Upper lobe of left lung (tissue), 6 donors: ENCODE data around the gene TRAT1. TPM values are rescaled to one million over a fixed set of nuclear protein-coding genes. Genes with fewer than 3 reads are reported as not detected.

Source experiments
- ATAC-seq, 2 donors: fragments of 200-7000 bp; cut with Tn5 transposase; one replicate each; pipeline ENCODE4 v1.9.1; 2022; ENCODE audit warnings: mild to moderate bottlenecking in 2 of 2, moderate library complexity in 2 of 2; ENCODE audit not compliant: low FRiP score in 2 of 2
- DNase-seq, 2 donors: peaks; one replicate each; pipeline ENCODE4 v3.0.0-alpha.2; 2019 to 2020
- H3K27ac ChIP-seq, 4 donors: fragments of 200-600 bp; sonication (generic); one replicate each; pipeline ENCODE4 v1.5.1; 2016 to 2019
- H3K27me3 ChIP-seq, 4 donors: fragments of 200-600 bp; sonication (generic); one replicate each; pipeline ENCODE4 v1.5.1; 2017 to 2019
- H3K36me3 ChIP-seq, 4 donors: fragments of 200-600 bp; sonication (generic); one replicate each; pipeline ENCODE4 v1.5.1; 2016 to 2019
- H3K4me1 ChIP-seq, 4 donors: fragments of 200-600 bp; sonication (generic); one replicate each; pipeline ENCODE4 v1.5.1; 2018 to 2019
- H3K4me3 ChIP-seq, 4 donors: fragments of 200-600 bp; sonication (generic); one replicate each; pipeline ENCODE4 v1.5.1; 2017 to 2019; ENCODE audit warnings: mild to moderate bottlenecking in 2 of 4, moderate library complexity in 1 of 4
- H3K9me3 ChIP-seq, 4 donors: fragments of 200-600 bp; sonication (generic); one replicate each; pipeline ENCODE4 v1.5.1; 2018 to 2019
- EP300 ChIP-seq, 4 donors: sonication (generic); formaldehyde crosslinking; IDR thresholded peaks; one replicate each; pipeline ENCODE4 v1.5.1; 2017; ENCODE audit warnings: antibody characterized with exemption in 4 of 4, control low read depth in 2 of 4
- POLR2A ChIP-seq, 4 donors: fragments of 450-650 bp; IDR thresholded peaks; one replicate each; pipeline ENCODE4 v1.5.1; 2016 to 2017; ENCODE audit warnings: antibody characterized with exemption in 4 of 4, mild to moderate bottlenecking in 2 of 4
- POLR2AphosphoS5 ChIP-seq, 2 donors: sonication (generic); formaldehyde crosslinking; IDR thresholded peaks; one replicate each; pipeline ENCODE4 v1.5.1; 2017; ENCODE audit warnings: antibody characterized with exemption in 2 of 2
- whole genome bisulfite sequencing, 2 donors: methylation state at CpG; one replicate each; pipeline ENCODE4 v1.1.5; 2017 to 2018; 5-methylcytosine and 5-hydroxymethylcytosine counted together
- total RNA-seq, 6 donors: library from RNA; depleted of rRNA in 4 of 6; stranded (reverse); fragments of >200 nt in 4 of 6; gene quantifications; one replicate each; pipeline versions ENCODE4 v1.1.0 to v1.2.1, GENCODE V29; 2016 to 2021
- TF ChIP-seq, protein P1 (sequence below), 6 experiments: fragments of 450-650 bp in 4 of 6; fragments of 200-600 bp in 2 of 6; sonication (generic) in 2 of 6; IDR thresholded peaks; one replicate each; pipeline ENCODE4 v1.5.1; 2016 to 2019; ENCODE audit warnings: antibody characterized with exemption in 6 of 6
- donor health status: DM: no; HTN: no; CAD: no; lungs with moderate emphysema.
- donor health status: DM: no; HTN: yes; CAD: no; lungs with severe emphysema.

The TRAT1 gene
- total RNA-seq, 6 donors from 2014 or later, result 0.67 to 9.9 (median 1.1) TPM

DNA sequence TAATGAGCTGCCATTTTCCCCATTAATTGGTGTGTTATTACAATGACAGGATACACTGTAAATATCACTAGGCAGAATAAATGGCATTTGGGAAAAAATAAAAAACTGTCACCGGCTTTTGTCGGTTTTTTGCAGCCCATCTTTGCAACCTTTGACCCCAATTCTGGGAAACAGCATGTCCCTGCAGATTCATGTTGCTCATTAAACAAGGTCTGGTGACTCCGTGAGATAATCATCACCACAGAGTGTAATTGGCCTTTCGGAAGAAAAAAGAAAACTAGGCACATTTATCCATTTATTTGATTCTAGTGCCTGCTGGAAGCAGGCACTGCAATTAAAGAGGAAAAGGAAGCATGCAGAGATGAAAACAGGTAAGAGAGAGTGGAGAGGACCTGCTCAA is 64.5 kb downstream of the TRAT1 start:
- H3K4me1 ChIP-seq, result no peaks in the 10 kb centered on the region
- ATAC-seq, result no peak

DNA sequence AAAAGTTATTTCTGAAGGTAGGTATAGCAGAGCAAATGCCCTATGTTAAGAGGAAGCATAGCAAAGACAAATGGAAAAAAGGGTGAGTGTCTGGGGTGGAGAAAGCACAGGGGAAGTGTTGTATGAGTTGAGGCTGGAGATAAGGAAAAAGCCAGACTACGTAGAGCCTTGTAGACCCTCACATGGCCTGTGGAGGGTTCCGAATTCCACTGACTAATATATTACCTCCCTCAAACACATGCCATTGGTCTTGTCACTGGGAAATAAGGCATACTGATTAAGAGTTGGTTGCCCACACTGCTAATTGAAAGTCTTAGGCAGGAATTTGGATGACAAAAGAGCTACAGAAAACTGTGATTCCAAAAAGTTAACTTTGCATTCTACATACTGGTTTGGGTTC is 65.2 kb downstream of the TRAT1 start:
- Histone ChIP-seq H3K27me3 (no peaks in the 10 kb centered on the region), H3K9me3 (no peaks in the 10 kb centered on the region), H3K4me3 (no peak overlapping the region), H3K4me1 (no peaks in the 10 kb centered on the region), H3K36me3 (no peaks in the 10 kb centered on the region), H3K27ac (no peak overlapping the region)
- 74 to 76% methylated on average over 2 of the region's 2 CpGs for WGBS, 2 donors
- DNase-seq (no peak), ATAC-seq (no peak)
- TF ChIP-seq EP300 (IDR thresholded peaks at IDR 0.05), result no peak
- TF ChIP-seq, protein P1, sequence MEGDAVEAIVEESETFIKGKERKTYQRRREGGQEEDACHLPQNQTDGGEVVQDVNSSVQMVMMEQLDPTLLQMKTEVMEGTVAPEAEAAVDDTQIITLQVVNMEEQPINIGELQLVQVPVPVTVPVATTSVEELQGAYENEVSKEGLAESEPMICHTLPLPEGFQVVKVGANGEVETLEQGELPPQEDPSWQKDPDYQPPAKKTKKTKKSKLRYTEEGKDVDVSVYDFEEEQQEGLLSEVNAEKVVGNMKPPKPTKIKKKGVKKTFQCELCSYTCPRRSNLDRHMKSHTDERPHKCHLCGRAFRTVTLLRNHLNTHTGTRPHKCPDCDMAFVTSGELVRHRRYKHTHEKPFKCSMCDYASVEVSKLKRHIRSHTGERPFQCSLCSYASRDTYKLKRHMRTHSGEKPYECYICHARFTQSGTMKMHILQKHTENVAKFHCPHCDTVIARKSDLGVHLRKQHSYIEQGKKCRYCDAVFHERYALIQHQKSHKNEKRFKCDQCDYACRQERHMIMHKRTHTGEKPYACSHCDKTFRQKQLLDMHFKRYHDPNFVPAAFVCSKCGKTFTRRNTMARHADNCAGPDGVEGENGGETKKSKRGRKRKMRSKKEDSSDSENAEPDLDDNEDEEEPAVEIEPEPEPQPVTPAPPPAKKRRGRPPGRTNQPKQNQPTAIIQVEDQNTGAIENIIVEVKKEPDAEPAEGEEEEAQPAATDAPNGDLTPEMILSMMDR (IDR thresholded peaks at IDR 0.05), result no peak
- TF ChIP-seq POLR2AphosphoS5 (IDR thresholded peaks at IDR 0.05), result no peak
- TF ChIP-seq POLR2A (IDR thresholded peaks at IDR 0.05), result no peak

More for the DNA sequence above, 64.5 kb downstream of the TRAT1 start:
- H3K27me3 ChIP-seq, result no peaks in the 10 kb centered on the region
- no peak overlapping the region for H3K27ac ChIP-seq
- no peak for DNase-seq
- no peak overlapping the region for H3K4me3 ChIP-seq
- no peaks in the 10 kb centered on the region for H3K36me3 ChIP-seq
- TF ChIP-seq, protein P1 (IDR thresholded peaks at IDR 0.05), result no peak
- no peak for TF ChIP-seq POLR2AphosphoS5 (IDR thresholded peaks at IDR 0.05)
- no peaks in the 10 kb centered on the region for H3K9me3 ChIP-seq
- 85 to 91% methylated on average over 4 of the region's 4 CpGs for WGBS, 2 donors

DNA sequence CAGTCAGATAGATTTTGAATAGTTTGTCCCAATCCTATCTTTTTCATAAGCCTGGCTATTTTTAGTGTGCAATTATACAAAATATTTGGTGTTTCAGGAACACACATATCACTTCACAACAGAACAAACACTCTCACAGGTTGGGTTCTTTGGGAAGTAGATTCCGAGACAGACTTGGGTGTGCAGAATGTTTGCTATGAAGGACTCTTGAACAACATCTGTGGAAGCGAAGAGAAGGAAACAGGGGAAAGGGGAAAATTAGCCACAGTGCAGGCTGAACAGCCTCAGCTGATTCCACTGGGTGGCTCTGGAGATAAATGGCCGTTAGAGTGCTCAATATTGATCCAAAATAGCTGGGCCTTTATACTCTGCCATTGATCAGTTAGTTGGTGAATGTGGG is 69.2 kb downstream of the TRAT1 start:
- no peak for ATAC-seq
- Histone ChIP-seq H3K36me3 (no peaks in the 10 kb centered on the region), H3K27ac (no peak overlapping the region), H3K27me3 (no peaks in the 10 kb centered on the region), H3K4me1 (no peaks in the 10 kb centered on the region), H3K9me3 (no peaks in the 10 kb centered on the region), H3K4me3 (no peak overlapping the region)
- no peak for DNase-seq
- TF ChIP-seq, protein P1 (IDR thresholded peaks at IDR 0.05), result no peak
- TF ChIP-seq POLR2A (IDR thresholded peaks at IDR 0.05), result no peak
- no peak for TF ChIP-seq EP300 (IDR thresholded peaks at IDR 0.05)
- TF ChIP-seq POLR2AphosphoS5 (IDR thresholded peaks at IDR 0.05), result no peak
- 57 to 67% methylated on average over 3 of the region's 3 CpGs for WGBS, 2 donors

DNA sequence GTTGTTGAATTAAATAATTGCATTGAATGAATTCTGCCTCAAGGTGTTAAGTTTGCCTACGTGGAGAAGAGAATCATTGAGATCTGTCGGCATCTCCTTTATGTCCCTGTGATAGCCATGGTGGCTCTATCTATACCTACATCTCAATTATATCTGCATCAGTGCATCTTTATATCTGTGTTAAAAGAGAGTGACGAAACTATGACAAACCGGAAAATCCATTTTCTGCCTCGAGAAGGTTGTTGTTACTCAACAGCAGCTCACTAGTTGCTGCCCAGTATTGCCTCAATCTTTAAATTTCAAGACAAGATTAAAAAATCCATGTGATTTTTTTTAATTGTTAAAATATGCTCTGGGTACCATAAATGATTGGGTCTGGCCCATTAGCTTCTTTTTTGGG is 72.4 kb downstream of the TRAT1 start:
- no peak overlapping the region for H3K4me3 ChIP-seq
- no peak overlapping the region for H3K27ac ChIP-seq
- DNase-seq (no peak), ATAC-seq (no peak)
- 83 to 84% methylated on average over 5 of the region's 5 CpGs for WGBS, 2 donors
- no peaks in the 10 kb centered on the region for H3K36me3 ChIP-seq
- TF ChIP-seq POLR2A (IDR thresholded peaks at IDR 0.05) (no peak), EP300 (IDR thresholded peaks at IDR 0.05) (no peak), POLR2AphosphoS5 (IDR thresholded peaks at IDR 0.05) (no peak)
- TF ChIP-seq, protein P1 (IDR thresholded peaks at IDR 0.05), result no peak
- H3K4me1 ChIP-seq, result no peaks in the 10 kb centered on the region
- H3K27me3 ChIP-seq, result no peaks in the 10 kb centered on the region
- no peaks in the 10 kb centered on the region for H3K9me3 ChIP-seq

DNA sequence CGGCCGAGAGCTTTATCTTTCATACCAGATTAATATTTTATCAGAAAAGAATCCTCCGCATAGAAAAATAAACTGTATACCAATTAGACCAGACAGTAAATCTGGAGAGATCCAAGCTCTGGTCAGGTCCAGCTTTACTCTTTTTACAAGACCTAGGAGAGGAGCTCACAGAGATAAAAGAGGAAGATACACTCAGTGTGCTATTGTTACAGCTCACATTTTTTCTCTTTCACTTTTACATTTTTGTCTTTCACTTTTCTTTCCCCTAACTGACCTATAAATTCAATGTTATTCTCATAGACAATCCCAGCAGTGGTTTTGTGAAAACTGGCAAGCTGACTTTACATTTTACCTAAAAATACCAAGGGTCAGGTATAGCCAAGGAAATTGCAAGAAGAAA is 75.3 kb downstream of the TRAT1 start:
- WGBS, 2 donors, result 89 to 100% methylated on average over 3 of the region's 3 CpGs
- H3K9me3 ChIP-seq, result no peaks in the 10 kb centered on the region
- no peaks in the 10 kb centered on the region for H3K36me3 ChIP-seq
- no peak for ATAC-seq
- no peak overlapping the region for H3K27ac ChIP-seq
- TF ChIP-seq EP300 (IDR thresholded peaks at IDR 0.05) (no peak), POLR2AphosphoS5 (IDR thresholded peaks at IDR 0.05) (no peak), POLR2A (IDR thresholded peaks at IDR 0.05) (no peak)
- TF ChIP-seq, protein P1 (IDR thresholded peaks at IDR 0.05), result no peak
- no peaks in the 10 kb centered on the region for H3K4me1 ChIP-seq
- no peaks in the 10 kb centered on the region for H3K27me3 ChIP-seq
- DNase-seq, result no peak
- H3K4me3 ChIP-seq, result no peak overlapping the region
